GM18505 (cell line): ENCODE data around the gene CD151.

ENCODE experiments used
- ATAC-seq: cut with Tn5 transposase; IDR thresholded peaks from one replicate; pipeline ENCODE4 v1.9.1; 2021; ENCODE audit not compliant: unreplicated experiment
- POLR2A ChIP-seq: IDR thresholded peaks from 4 replicates; pipeline ENCODE4 v1.6.1; 2011; ENCODE audit warnings: borderline replicate concordance; ENCODE audit not compliant: insufficient read depth, insufficient read length; ENCODE audit errors: extremely low read depth

Gene CD151

GRCh38 chr11:802018-802617 is 30.6 kb upstream of the CD151 start:
- TF ChIP-seq POLR2A, result no peak
- no peak for ATAC-seq

- TF ChIP-seq POLR2A, result no peak
- no peak for ATAC-seq
Observed at GRCh38 chr11:802693-803466, 29.9 kb upstream of the CD151 start.

DNA sequence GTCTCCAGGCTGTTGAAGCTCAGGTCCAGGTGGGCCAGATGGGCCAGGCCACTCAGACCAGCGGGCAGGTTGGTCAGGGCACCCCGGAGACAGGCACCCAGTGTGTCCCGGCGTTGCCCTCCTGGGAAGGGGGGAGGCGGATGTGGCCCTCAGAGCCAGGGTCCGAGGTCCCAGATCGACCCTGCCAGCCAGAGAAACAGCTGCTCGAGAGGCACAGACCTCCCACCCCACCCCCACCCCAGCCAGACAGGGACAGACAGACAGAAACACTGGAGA is 29.3 kb upstream of the CD151 start:
- TF ChIP-seq POLR2A, result no peak
- no peak for ATAC-seq

- TF ChIP-seq POLR2A, result no peak
- no peak for ATAC-seq
Observed at GRCh38 chr11:803770-804598, 28.8 kb upstream of the CD151 start.

- TF ChIP-seq POLR2A, result no peak
- ATAC-seq, result no peak
Observed at GRCh38 chr11:804599-804964, 28.2 kb upstream of the CD151 start.

DNA sequence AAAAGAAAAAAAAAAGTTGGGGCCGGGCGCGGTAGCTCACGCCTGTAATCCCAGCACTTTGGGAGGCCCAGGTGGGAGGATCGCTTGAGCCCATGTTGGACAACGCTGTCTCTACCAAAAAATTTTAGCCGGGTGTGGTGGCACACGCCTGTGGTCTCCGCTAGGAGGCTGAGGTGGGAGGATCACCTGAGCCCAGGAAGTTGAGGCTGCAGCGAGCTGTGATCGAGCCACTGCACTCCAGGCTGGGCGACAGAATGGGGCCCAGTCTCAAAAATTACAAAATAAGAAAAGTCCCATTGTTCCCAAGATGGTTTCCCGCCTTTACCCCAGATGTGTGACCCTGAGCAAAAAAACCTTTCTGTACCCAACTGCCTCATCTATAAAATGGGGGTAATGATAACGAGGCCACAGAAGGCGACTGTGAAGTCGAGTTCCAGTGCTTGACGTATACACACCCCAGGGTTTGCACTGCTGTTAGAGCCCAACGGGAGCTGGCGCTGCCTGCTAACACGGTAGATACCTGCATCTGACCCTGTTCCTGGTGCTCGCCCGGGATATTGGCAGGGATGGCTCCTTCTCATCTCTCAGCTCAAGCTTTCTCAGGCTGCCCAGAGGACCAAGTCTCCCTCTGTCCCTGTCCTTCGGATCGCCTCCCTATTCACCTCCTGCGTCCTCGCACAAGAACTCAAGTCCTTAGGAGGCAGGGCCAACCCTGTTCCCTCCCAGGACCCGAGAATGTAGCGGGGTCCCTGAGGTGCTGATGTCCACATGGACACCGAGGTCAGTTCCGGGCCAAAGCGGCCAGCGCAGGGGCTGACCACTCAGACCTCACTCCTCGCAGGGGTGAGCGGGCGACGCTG is 24.1 kb upstream of the CD151 start:
- TF ChIP-seq POLR2A, result no peak
- peak; percentile 0 for ATAC-seq

DNA sequence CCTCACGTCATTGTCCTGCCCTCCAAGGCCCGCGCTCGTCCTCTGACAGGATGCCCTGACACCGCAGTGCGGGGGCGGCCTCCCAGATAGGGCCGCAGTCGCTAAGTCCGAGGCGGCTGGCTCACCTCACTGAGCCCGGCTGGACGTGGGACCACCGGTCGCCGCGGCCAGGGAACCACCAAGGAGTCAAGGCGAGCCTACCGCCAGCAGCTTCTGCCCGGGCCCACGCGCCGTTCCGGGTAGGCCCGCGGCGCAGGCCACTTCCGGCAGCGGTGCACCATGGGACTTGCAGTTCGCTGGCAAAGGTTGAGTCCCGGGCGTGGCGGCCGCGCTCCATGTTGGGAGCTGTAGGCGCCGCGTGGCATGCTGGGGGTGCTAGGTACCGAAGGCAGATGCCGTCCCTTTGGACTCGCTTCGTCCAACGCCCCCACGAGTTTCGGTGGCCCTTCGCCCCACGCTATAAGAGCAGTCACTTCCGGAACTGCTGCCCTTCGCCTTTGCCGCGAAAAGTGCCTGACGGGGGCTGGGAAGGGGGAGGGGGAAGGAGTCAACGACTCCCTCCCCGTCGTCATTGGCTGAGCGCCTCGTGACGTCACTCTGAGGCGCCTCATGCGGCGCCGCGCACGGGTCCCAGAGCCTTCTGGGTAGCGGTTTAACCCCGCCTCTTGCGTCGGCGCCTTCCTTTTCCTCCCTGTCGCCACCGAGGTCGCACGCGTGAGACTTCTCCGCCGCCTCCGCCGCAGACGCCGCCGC is 23.3 kb upstream of the CD151 start, which contains the start of gene RPLP2:
TSS of gene RPLP2 (plus strand) at position 681 of the 753 bp plus-strand sequence. CDS start 268 bp downstream, outside the sequence.
- TF ChIP-seq POLR2A, result peak; percentile 90
- ATAC-seq, result peak; percentile 72

DNA sequence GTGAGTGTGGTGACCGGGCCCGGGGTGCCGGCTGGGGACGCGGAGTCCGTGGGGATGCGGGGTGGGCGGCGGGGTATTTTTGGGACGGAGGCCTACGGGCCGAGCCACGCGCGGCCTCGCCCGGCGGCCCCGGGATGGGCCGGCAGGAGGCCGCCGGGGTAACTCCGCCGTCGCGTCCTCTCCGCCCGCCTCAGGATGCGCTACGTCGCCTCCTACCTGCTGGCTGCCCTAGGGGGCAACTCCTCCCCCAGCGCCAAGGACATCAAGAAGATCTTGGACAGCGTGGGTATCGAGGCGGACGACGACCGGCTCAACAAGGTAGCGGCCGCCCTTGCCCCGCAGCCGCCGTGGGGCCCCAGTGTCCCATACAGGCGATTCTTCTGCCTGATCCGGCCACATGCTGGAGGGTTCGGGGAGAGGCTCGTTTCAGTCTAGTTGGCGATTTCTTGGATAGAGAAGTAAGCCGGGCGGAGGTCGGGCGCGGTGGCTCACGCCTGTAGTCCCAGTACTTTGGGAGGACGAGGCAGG is 22.6 kb upstream of the CD151 start:
- no peak for ATAC-seq
- no peak for TF ChIP-seq POLR2A

- no peak for TF ChIP-seq POLR2A
- no peak for ATAC-seq
Observed at GRCh38 chr11:811446-812245, 21.1 kb upstream of the CD151 start.

DNA sequence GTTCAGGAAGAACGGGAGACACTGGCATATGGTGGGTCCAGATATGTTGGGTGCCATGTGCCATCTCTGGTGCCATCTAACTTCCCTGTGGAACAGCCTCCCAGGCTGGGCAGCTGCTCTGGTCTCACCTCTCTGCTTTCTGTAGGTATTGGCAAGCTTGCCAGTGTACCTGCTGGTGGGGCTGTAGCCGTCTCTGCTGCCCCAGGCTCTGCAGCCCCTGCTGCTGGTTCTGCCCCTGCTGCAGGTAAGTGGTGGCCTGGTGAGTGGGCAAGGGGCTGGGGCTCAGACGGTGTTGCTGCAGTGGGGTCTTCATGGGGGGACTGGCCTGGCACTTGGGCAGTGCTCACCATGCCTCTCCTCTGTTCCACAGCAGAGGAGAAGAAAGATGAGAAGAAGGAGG is 20.4 kb upstream of the CD151 start:
- no peak for TF ChIP-seq POLR2A
- ATAC-seq, result no peak

DNA sequence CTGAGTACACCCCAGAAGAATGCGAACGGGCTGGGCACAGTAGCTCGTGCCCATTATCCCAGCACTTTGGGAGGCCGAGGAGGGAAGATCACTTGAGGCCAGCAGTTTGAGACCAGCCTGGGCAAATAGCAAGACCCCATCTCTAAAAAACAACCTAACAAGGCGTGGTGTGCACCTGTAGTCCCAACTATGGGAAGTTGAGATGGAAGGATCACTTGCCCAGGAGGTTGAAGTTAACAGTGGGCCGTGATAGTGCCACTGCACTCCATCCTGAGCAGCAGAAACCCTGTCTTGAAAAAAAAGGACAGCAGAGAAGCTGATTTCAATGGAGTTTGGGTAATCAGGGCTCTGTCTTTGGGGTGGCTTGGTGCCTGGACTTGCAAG is 19.7 kb upstream of the CD151 start:
- ATAC-seq, result no peak
- TF ChIP-seq POLR2A, result no peak
